GM19025 (cell line): ENCODE measurements around the gene ACOT12.
"Not testable (repeated sequence)": the region's sequence is repeated elsewhere in the genome, so short reads cannot be mapped to it uniquely, and the experiment has no call there.

Source experiments
- ATAC-seq: cut with Tn5 transposase; IDR thresholded peaks from one replicate; pipeline ENCODE4 v1.9.1; 2021; ENCODE audit warnings: mild to moderate bottlenecking, low read depth, moderate library complexity; ENCODE audit not compliant: unreplicated experiment

ACOT12 gene

DNA sequence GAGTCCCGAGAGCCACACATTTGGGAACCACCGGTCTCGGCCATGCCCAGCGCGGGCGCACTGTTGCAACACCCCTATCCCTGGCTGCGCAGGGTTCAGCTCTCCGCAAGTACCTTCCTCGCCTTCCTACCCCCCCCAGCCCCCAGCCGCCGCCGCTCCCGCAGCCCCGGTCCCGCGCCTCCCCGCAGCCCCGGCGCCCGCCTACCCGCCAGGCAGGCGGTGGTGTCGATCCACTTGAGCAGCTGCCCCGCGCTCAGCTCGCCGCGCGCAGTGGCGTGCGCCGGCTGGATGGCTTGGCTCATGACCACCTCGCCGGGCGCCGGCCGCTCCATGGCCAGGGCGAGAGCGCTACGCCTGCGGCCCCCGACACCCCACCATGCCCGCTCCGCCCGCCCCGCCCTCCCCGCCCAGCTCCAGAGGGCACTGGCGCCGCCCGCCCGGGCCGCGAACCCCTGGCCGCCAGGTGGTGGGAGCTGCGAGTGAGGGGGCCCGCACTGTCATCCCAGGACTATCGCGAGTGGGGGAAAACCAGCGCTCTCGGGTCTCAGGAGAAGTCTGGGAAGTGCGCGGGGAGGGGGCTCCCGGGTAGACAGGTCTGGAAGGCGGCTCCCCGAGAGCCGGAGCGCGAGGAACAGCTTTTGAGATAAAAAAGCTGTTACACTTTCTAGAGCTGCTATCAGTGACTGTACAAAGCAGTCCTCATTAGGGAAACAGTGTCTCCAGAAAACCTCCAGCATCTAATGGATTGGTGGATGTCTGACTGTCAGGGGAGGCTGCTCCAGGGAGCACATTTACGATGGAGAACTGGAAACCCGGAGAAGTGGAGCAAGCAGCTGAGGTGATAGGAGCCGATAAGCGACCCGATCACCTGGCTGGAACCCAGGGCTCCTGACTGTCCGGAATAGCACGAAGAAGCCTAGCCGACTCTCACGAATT, at the start of gene ACOT12:
Gene ACOT12 (minus strand): TSS at position 352 of the 936 bp plus-strand sequence. CDS start 20 bp downstream, at position 332.
- ATAC-seq: no peak

DNA sequence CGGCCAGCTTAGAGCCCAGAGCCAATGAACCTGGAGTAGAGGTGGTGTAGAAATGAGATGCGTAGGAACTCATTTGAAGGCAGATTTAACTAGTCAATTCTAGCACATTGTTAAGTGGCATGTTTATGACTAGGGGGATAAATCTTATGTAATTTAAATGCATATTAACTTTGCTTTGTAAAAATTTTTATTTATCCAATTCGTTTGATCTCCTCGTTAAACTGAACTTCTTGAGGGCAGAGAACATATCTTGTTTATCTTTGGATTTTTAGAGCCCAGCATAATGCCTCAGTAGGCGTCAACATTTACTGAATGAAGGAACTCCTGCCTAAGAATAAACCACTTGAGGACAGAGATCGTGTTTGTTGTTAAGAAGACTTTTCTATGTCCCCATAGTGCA, 41.1 kb upstream of the ACOT12 start:
- ATAC-seq: no peak

DNA sequence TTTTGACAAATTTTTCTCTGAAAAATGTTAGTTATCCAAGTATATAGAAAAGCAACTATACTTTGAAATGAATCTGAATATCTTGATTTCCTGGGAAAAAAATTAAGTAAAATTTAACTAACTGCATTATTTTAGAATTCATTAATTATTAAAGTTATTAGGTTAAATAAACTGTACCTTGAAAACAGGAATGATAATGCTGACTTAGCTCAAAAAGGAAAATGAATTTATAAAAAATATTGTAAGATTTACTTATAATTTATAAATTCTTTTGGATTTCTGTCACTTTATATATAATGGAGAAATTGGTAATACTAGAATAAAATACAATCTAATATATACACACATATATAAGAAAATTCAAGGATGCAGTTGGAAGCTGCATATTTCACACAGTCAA, 36.1 kb upstream of the ACOT12 start:
- ATAC-seq: no peak

DNA sequence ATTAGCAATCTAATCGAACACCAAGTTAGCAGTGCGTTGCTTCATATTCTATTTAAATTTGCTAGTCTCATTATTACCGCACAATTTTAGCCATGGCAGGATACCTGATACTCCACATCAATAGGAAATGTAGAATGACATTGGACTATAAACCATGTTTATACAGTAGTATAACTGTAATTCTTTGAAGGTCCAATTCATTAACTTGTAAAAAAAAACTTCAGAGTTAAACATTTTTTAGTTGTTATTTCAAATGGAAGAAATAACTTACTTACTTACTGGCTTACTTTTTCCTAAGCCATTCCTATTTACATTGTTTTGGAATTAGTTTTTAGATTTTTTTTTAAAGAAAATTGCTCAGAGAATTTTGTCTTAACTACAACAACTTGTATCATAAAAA, 35.4 kb upstream of the ACOT12 start:
- no peak for ATAC-seq

DNA sequence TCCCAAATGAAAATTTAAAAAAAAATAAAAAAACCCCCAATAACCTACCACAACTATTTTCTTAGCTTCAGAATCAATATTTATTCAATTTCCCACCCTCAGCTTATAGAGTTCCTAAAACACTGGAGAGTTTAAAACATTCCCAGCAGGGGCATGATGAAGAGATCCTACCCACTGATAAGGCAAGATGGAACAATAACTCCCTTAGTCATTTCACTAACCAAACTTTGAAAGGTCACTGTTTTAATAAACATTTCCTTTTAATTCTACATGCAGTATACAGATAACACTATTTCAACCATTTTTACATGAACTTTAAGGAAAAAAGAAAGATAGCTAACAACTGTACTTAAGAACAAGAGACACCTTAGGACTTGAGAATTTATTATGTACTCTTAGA, 34.9 kb upstream of the ACOT12 start:
- ATAC-seq: no peak

GRCh38 chr5:81428446-81428845, 34.5 kb upstream of the ACOT12 start:
- ATAC-seq: no peak

GRCh38 chr5:81427566-81427965, 33.6 kb upstream of the ACOT12 start:
- ATAC-seq: no peak

GRCh38 chr5:81426359-81427030, 32.6 kb upstream of the ACOT12 start:
- no peak for ATAC-seq

- no peak for ATAC-seq
Observed at GRCh38 chr5:81425569-81425968, 31.6 kb upstream of the ACOT12 start.

GRCh38 chr5:81424728-81425127, 30.8 kb upstream of the ACOT12 start:
- no peak for ATAC-seq

- ATAC-seq: no peak
Observed at GRCh38 chr5:81422671-81423070, 28.7 kb upstream of the ACOT12 start.

- no peak for ATAC-seq
Observed at GRCh38 chr5:81420039-81420667, 26.2 kb upstream of the ACOT12 start.

DNA sequence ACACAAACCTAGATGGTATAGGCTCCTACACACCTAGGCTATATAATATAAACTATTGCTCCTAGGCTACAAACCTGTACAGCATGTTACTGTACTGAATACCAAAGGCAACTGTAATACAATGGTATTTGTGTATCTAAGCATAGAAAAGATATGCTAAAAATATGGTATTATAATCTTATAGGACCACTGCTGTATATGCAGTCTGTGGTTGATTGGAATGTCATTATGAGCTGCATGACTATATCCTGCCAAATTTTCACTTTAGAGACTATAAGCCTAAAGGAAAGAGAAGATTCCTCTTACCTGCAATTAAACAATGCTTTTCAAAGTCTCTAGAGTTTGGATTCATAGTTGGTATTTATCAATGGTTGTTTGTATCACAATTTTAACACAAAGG, 24.7 kb upstream of the ACOT12 start:
- no peak for ATAC-seq

- no peak for ATAC-seq
Observed at GRCh38 chr5:81417052-81417451, 23.1 kb upstream of the ACOT12 start.

DNA sequence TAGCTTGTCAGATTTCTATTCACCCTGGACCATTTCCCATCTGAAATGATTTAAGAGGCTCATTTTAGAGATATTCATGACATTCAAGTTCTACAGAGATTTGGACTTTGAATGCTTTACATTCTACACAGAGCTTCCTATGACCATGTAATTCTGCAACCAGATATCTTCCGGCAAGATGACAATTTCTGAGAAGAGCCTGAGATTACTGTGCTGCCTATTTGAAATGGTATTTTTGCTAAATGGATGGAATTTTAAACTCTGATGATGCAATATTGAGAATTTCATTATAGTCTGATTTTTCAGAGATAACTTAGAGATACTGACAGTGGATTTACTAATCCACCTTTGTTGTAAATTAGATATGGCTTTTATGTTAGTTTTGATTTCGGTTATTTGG, 16.0 kb upstream of the ACOT12 start:
- ATAC-seq: no peak

DNA sequence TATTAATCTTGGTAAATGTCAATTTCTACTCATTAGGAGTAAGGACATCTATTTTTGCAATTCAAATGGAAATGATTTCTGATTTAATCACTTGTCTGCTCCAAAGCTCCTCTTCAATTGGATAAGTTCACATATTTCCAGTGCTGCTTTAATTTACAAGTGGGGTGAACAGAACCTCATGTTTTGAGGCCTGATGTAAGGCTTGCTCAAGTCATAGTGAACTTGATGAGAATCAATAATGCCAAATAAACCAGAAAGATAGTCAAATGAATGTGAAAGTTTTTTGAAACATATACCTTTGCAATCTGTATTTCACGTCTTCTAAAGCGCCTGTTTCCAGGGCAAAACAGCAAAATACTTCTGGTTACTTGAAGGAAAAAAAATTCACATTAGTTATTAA, 15.4 kb upstream of the ACOT12 start:
- no peak for ATAC-seq

DNA sequence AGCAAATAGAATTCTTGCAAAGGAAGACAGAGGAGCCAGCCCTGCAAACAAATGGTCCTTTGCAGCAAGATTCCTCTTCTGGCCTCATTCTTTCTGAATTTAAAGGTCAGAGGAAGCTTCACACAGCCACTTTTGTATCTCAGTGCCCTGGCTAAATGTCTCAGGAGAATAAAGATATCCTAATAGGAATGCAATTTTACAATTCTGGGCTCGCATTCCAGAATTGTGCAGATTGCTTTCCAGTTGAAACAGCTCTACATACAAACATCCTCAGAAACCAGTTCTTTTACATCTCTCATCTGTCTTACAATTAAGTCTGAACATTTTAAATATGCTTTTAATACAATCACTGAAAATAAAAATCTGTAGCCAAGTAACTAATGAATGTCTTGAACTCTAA, 14.6 kb upstream of the ACOT12 start:
- ATAC-seq: no peak

- not testable (repeated sequence) for ATAC-seq
Observed at GRCh38 chr5:81407811-81408210, 13.9 kb upstream of the ACOT12 start.

GRCh38 chr5:81405126-81405891, 11.4 kb upstream of the ACOT12 start:
- ATAC-seq: no peak

DNA sequence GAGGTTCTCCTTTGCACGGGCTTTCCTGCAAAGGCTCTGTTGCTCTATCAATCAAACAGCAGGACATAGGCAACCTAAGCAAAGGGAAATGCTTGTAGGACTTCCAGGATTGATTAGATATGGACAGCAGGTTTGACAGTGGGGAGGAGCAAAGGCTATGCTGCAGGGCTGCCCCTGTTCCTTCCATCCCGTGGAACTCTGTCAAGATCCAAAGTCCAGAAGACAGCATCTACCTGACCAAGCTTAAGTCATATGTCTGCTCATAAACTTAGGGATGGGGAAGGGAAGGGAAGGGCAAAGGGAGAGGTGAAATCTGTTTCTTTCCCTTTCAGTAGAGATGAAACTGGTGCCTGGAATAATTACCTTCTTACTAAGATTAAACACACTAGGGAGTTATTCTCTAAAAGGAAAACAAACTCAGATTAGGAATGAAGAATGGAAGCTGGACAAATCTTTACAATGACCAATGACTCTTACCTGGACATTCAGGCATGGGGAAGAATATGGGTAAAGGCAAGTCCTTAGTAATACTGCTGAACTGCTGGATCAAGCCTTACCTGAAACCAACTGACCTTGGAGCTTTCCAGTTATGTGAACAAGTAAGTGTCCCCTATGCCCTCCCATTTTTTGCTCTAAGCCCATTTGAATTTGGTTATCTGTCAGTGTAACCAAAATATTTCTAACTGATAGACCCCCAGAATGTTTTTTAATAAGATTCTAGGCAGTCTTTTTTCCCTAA, 8.4 kb upstream of the ACOT12 start:
- ATAC-seq: no peak
